ENCODE results near the gene SLC12A1. TPM values are rescaled to one million over a fixed set of nuclear protein-coding genes. Genes with fewer than 3 reads are reported as not detected.

Gene SLC12A1
- total RNA-seq, 1 experiment from 2014 or later = 0.15 TPM

DNA sequence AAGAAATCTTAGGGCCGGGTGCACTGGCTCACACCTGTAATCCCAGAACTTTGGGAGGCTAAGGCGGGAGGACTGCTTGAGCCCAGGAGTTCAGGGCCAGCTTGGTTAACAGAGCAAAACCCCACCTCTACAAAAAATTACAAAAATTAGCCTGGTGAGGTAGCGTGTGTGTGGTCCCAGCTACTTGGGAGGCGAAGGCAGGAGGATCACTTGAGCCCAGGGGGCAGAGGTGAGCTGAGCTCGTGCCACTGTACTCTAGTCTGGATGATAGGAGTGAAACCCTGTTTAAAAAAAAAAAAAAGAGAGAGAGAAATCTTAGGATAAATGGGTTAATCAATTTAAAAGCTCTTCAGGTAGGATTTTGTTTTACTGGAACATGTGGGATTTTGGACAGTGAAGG lies 93.9 kb downstream of the SLC12A1 start (continued):
- TF ChIP-seq, protein P1, sequence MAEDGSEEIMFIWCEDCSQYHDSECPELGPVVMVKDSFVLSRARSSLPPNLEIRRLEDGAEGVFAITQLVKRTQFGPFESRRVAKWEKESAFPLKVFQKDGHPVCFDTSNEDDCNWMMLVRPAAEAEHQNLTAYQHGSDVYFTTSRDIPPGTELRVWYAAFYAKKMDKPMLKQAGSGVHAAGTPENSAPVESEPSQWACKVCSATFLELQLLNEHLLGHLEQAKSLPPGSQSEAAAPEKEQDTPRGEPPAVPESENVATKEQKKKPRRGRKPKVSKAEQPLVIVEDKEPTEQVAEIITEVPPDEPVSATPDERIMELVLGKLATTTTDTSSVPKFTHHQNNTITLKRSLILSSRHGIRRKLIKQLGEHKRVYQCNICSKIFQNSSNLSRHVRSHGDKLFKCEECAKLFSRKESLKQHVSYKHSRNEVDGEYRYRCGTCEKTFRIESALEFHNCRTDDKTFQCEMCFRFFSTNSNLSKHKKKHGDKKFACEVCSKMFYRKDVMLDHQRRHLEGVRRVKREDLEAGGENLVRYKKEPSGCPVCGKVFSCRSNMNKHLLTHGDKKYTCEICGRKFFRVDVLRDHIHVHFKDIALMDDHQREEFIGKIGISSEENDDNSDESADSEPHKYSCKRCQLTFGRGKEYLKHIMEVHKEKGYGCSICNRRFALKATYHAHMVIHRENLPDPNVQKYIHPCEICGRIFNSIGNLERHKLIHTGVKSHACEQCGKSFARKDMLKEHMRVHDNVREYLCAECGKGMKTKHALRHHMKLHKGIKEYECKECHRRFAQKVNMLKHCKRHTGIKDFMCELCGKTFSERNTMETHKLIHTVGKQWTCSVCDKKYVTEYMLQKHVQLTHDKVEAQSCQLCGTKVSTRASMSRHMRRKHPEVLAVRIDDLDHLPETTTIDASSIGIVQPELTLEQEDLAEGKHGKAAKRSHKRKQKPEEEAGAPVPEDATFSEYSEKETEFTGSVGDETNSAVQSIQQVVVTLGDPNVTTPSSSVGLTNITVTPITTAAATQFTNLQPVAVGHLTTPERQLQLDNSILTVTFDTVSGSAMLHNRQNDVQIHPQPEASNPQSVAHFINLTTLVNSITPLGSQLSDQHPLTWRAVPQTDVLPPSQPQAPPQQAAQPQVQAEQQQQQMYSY (CRISPR knock-in tag; IDR thresholded peaks at IDR 0.05) = no peak
- TF ChIP-seq TEAD1 (CRISPR knock-in tag; IDR thresholded peaks at IDR 0.05) = no peak
- TF ChIP-seq, protein P2, sequence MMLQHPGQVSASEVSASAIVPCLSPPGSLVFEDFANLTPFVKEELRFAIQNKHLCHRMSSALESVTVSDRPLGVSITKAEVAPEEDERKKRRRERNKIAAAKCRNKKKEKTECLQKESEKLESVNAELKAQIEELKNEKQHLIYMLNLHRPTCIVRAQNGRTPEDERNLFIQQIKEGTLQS (CRISPR knock-in tag; conservative IDR thresholded peaks at IDR 0.05) = no peak
- no peak for TF ChIP-seq NFE2L1 (CRISPR knock-in tag; IDR thresholded peaks at IDR 0.05)

DNA sequence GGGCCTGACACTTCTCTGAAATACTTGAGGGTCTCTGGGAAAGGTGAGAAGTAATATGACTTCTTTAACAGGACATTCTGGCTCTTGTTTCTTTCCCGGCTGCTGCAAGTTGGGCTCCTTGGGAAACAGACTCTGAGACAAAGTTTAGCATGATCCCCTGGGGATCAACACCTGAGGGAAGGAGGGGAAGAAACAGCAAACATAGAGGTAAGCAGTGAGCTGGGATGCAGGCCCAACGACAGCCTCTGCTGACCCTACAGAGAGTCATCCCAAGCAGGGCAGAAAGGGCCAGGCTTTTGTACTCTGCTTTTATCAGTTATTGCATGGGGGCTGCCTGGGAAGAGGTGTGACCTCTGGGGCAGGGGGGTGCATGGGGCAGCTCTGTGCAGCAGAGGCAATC lies 98.3 kb downstream of the SLC12A1 start:
- Mint-ChIP-seq H3K9me3 (no peaks in the 10 kb centered on the region; the same call in 1 of the 2 replicates), H3K27me3 (ENCODE audit: low read depth) (no peaks in the 10 kb centered on the region), H3K27ac (peak overlapping the region; percentile 88), H3K4me1 (peaks cover 66% of the 10 kb centered on the region), H3K4me3 (no peak overlapping the region), H3K36me3 (no peaks in the 10 kb centered on the region)
- ATAC-seq (peak; percentile 52), DNase-seq (ENCODE audit: low spot score) (no peak)
- TF ChIP-seq TP53 (CRISPR knock-in tag; IDR thresholded peaks at IDR 0.05) (no peak), CREM (CRISPR knock-in tag; IDR thresholded peaks at IDR 0.05) (no peak), ZNF232 (CRISPR knock-in tag; IDR thresholded peaks at IDR 0.05) (no peak), PRRX2 (CRISPR knock-in tag; IDR thresholded peaks at IDR 0.05) (no peak)
- TF ChIP-seq, protein P3, sequence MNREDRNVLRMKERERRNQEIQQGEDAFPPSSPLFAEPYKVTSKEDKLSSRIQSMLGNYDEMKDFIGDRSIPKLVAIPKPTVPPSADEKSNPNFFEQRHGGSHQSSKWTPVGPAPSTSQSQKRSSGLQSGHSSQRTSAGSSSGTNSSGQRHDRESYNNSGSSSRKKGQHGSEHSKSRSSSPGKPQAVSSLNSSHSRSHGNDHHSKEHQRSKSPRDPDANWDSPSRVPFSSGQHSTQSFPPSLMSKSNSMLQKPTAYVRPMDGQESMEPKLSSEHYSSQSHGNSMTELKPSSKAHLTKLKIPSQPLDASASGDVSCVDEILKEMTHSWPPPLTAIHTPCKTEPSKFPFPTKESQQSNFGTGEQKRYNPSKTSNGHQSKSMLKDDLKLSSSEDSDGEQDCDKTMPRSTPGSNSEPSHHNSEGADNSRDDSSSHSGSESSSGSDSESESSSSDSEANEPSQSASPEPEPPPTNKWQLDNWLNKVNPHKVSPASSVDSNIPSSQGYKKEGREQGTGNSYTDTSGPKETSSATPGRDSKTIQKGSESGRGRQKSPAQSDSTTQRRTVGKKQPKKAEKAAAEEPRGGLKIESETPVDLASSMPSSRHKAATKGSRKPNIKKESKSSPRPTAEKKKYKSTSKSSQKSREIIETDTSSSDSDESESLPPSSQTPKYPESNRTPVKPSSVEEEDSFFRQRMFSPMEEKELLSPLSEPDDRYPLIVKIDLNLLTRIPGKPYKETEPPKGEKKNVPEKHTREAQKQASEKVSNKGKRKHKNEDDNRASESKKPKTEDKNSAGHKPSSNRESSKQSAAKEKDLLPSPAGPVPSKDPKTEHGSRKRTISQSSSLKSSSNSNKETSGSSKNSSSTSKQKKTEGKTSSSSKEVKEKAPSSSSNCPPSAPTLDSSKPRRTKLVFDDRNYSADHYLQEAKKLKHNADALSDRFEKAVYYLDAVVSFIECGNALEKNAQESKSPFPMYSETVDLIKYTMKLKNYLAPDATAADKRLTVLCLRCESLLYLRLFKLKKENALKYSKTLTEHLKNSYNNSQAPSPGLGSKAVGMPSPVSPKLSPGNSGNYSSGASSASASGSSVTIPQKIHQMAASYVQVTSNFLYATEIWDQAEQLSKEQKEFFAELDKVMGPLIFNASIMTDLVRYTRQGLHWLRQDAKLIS (CRISPR knock-in tag; IDR thresholded peaks at IDR 0.05; ENCODE audit: borderline replicate concordance) = no peak
- TF ChIP-seq, protein P4, sequence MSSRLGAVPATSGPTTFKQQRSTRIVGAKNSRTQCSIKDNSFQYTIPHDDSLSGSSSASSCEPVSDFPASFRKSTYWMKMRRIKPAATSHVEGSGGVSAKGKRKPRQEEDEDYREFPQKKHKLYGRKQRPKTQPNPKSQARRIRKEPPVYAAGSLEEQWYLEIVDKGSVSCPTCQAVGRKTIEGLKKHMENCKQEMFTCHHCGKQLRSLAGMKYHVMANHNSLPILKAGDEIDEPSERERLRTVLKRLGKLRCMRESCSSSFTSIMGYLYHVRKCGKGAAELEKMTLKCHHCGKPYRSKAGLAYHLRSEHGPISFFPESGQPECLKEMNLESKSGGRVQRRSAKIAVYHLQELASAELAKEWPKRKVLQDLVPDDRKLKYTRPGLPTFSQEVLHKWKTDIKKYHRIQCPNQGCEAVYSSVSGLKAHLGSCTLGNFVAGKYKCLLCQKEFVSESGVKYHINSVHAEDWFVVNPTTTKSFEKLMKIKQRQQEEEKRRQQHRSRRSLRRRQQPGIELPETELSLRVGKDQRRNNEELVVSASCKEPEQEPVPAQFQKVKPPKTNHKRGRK (CRISPR knock-in tag; IDR thresholded peaks at IDR 0.05; ENCODE audit: borderline replicate concordance) = no peak
- ChIA-PET CTCF (interaction anchor here (0.8 to 1.2 kb wide), 2 partner anchors 27 to 49 kb away, joined by 3 read pairs; partner anchors contain the start of gene DUT), POLR2A (no interaction called here)

DNA sequence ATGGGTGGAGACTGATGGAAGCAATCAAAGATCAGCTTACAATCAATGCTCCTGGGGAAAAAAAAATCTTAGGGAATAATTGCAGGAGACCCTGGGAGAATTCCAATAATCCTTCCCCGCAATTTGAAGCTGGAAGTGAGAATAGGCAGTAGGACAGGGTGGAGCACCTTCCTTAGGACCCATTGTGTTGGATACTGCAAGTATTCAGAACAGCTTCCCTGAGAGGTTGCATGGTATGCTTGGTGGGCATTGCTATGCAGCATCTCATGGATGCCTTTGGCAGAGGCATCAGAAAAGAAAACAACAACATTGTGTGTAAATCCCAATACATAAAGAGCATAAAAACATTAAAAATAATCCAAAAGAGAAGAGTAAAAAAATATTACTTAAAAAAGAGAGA lies 100.5 kb downstream of the SLC12A1 start:
- ChIA-PET CTCF (no interaction called here), POLR2A (no interaction called here)
- no peaks in the 10 kb centered on the region for H3K36me3 Mint-ChIP-seq
- ATAC-seq (peak; percentile 80), DNase-seq (ENCODE audit: low spot score) (no peak)
- H3K4me3 Mint-ChIP-seq = no peak overlapping the region
- H3K27me3 Mint-ChIP-seq (ENCODE audit: low read depth) = no peaks in the 10 kb centered on the region
- no peaks in the 10 kb centered on the region; the same call in 1 of the 2 replicates for H3K9me3 Mint-ChIP-seq
- peaks cover 51% of the 10 kb centered on the region for H3K4me1 Mint-ChIP-seq
- peak overlapping the region; percentile 86; the same call in 1 of the 2 replicates for H3K27ac Mint-ChIP-seq
- TF ChIP-seq ESRRA (CRISPR knock-in tag; IDR thresholded peaks at IDR 0.05; ENCODE audit: borderline replicate concordance) (no peak), ZNF138 (CRISPR knock-in tag; conservative IDR thresholded peaks at IDR 0.05) (no peak), ATF1 (CRISPR knock-in tag; IDR thresholded peaks at IDR 0.05) (no peak), SP1 (CRISPR knock-in tag; conservative IDR thresholded peaks at IDR 0.05) (no peak), ZNF317 (CRISPR knock-in tag; IDR thresholded peaks at IDR 0.05; ENCODE audit: borderline replicate concordance, low read depth) (no peak), EMX1 (CRISPR knock-in tag; IDR thresholded peaks at IDR 0.05) (no peak)
- TF ChIP-seq, protein P5, sequence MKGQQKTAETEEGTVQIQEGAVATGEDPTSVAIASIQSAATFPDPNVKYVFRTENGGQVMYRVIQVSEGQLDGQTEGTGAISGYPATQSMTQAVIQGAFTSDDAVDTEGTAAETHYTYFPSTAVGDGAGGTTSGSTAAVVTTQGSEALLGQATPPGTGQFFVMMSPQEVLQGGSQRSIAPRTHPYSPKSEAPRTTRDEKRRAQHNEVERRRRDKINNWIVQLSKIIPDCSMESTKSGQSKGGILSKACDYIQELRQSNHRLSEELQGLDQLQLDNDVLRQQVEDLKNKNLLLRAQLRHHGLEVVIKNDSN (CRISPR knock-in tag; IDR thresholded peaks at IDR 0.05) = no peak
- TF ChIP-seq, protein P6, sequence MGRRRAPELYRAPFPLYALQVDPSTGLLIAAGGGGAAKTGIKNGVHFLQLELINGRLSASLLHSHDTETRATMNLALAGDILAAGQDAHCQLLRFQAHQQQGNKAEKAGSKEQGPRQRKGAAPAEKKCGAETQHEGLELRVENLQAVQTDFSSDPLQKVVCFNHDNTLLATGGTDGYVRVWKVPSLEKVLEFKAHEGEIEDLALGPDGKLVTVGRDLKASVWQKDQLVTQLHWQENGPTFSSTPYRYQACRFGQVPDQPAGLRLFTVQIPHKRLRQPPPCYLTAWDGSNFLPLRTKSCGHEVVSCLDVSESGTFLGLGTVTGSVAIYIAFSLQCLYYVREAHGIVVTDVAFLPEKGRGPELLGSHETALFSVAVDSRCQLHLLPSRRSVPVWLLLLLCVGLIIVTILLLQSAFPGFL (CRISPR knock-in tag; IDR thresholded peaks at IDR 0.05; ENCODE audit: borderline replicate concordance) = no peak
- TF ChIP-seq, protein P3 (CRISPR knock-in tag; IDR thresholded peaks at IDR 0.05; ENCODE audit: borderline replicate concordance) = no peak

Data from WTC11 (cell line).